ENCODE data around the gene MARVELD3.

The MARVELD3 gene

DNA sequence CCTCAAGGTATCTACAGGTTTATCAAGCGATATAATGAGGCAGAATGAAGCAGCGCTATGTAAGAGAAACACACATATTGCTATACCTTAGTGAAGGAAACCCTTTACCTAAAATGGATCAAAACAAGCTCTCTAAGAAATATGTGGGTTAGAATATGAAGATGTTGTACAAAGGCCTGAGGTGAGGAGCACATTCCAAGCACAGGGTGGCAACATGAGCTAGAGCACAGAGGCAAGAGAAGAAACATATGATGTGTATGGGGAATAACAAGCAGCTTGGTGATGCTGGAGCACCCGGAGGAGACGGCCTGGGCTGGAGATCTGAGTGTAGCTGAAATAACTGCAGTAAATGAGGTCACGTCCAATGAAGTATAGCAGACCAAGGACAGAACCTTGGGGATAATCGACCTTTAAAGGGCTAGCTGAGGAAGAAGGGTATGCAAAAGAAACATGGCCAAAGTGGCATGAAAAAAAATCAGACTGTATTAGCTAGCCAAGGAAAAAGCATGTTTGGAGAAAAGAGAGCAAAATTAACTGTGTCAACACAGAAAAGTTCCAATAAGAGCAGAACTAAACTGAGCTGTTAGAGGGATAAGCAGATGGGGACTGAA lies 44.0 kb downstream of the MARVELD3 start:
- DNase-seq (ENCODE audit: extremely low spot score): no peak
- CTCF ChIA-PET: no interaction called here
- TF ChIP-seq FOXK2 (IDR thresholded peaks at IDR 0.05) (no peak), ARNT (IDR thresholded peaks at IDR 0.05) (no peak), CTBP1 (IDR thresholded peaks at IDR 0.05; ENCODE audit: borderline replicate concordance) (no peak), L3MBTL2 (conservative IDR thresholded peaks at IDR 0.05) (no peak), HDGF (IDR thresholded peaks at IDR 0.05; ENCODE audit: borderline replicate concordance) (no peak)
- POLR2A ChIA-PET: no interaction called here

DNA sequence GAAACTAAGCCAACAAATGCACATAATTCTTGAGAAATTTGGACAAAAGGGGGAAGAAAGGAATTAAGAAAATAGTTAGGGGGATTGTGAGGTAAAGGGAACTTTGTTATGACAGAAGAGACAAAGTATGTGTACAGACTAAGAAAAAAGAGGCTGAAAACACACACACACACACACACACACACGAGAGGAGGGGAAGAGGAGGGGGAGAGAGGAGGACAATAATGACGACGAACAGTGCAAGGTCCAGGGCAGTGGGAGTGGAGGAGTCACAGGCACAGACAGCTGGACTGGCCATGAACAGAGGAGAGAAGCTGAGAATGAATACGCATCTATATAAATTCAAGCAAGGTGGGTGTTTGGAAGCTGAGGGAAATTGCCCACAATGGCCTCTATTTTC lies 44.6 kb downstream of the MARVELD3 start:
- CTCF ChIA-PET: no interaction called here
- DNase-seq (ENCODE audit: extremely low spot score): no peak

DNA sequence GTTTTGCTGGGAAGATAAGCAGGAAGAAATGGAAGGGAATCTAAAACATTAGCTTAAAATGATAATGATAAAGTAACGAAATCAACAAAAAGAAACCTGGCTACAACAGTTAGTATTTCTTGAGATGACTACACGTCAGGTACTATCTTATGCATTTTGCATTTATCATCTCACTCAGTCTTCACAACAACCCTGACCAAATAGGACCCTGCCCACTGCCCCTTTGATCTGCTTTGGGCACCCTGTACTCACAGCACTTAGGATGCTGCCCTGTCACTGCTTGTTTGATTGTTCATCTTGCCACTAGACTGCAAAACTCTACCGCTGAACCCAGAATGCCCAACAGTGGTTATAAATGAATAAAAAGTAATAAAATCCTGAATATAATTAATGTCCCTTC lies 45.2 kb downstream of the MARVELD3 start:
- POLR2A ChIA-PET: interaction anchor here (0.6 kb wide), 1 partner anchor 357 kb away, joined by 3 read pairs; no protein-coding TSS in a partner anchor
- CTCF ChIA-PET: no interaction called here
- no peak for DNase-seq (ENCODE audit: extremely low spot score)
- TF ChIP-seq CTBP1 (IDR thresholded peaks at IDR 0.05; ENCODE audit: borderline replicate concordance): no peak
- TF ChIP-seq SUZ12 (IDR thresholded peaks at IDR 0.05): no peak
- TF ChIP-seq LEF1 (IDR thresholded peaks at IDR 0.05; ENCODE audit: borderline replicate concordance): no peak
- TF ChIP-seq ELF4 (IDR thresholded peaks at IDR 0.05): no peak
- TF ChIP-seq BHLHE40 (IDR thresholded peaks at IDR 0.05; ENCODE audit: borderline replicate concordance): no peak
- no peak for TF ChIP-seq HDGF (IDR thresholded peaks at IDR 0.05; ENCODE audit: borderline replicate concordance)
- TF ChIP-seq FOXK2 (IDR thresholded peaks at IDR 0.05): no peak
- no peak for TF ChIP-seq TARDBP (IDR thresholded peaks at IDR 0.05)
- TF ChIP-seq SP1 (IDR thresholded peaks at IDR 0.05): no peak
- TF ChIP-seq ARNT (IDR thresholded peaks at IDR 0.05): no peak
- no peak for TF ChIP-seq FOXA1 (IDR thresholded peaks at IDR 0.05)
- TF ChIP-seq ZNF384 (IDR thresholded peaks at IDR 0.05): no peak
- no peak for TF ChIP-seq L3MBTL2 (conservative IDR thresholded peaks at IDR 0.05)
- TF ChIP-seq NFRKB (IDR thresholded peaks at IDR 0.05): no peak
- no peak for TF ChIP-seq FOXM1 (IDR thresholded peaks at IDR 0.05; ENCODE audit: borderline replicate concordance)
- no peak for TF ChIP-seq PKNOX1 (IDR thresholded peaks at IDR 0.05)

More for the DNA sequence above, 44.6 kb downstream of the MARVELD3 start:
- POLR2A ChIA-PET: interaction anchor here (0.6 kb wide), 1 partner anchor 358 kb away, joined by 3 read pairs; no protein-coding TSS in a partner anchor
- TF ChIP-seq SP1 (IDR thresholded peaks at IDR 0.05) (no peak), NFRKB (IDR thresholded peaks at IDR 0.05) (no peak), ZNF384 (IDR thresholded peaks at IDR 0.05) (no peak), ELF4 (IDR thresholded peaks at IDR 0.05) (no peak)

- TF ChIP-seq NFRKB (IDR thresholded peaks at IDR 0.05) (no peak), LEF1 (IDR thresholded peaks at IDR 0.05; ENCODE audit: borderline replicate concordance) (no peak), FOXK2 (IDR thresholded peaks at IDR 0.05) (no peak), ELF4 (IDR thresholded peaks at IDR 0.05) (no peak), BHLHE40 (IDR thresholded peaks at IDR 0.05; ENCODE audit: borderline replicate concordance) (no peak), TARDBP (IDR thresholded peaks at IDR 0.05) (no peak), L3MBTL2 (conservative IDR thresholded peaks at IDR 0.05) (no peak), ARNT (IDR thresholded peaks at IDR 0.05) (no peak), FOXA1 (IDR thresholded peaks at IDR 0.05) (no peak), SP1 (IDR thresholded peaks at IDR 0.05) (no peak), HDGF (IDR thresholded peaks at IDR 0.05; ENCODE audit: borderline replicate concordance) (no peak)
- POLR2A ChIA-PET: no interaction called here
- CTCF ChIA-PET: interaction anchor here (0.9 kb wide), 1 partner anchor 9 kb away, joined by 3 read pairs; no protein-coding TSS in a partner anchor
- no peak for DNase-seq (ENCODE audit: extremely low spot score)
These were observed 46.1 kb downstream of the MARVELD3 start for GRCh38 chr16:71672125-71672524.

GRCh38 chr16:71672803-71673581 lies 47.0 kb downstream of the MARVELD3 start:
- DNase-seq (ENCODE audit: extremely low spot score): no peak
- TF ChIP-seq HDGF (IDR thresholded peaks at IDR 0.05; ENCODE audit: borderline replicate concordance) (no peak), FOXM1 (IDR thresholded peaks at IDR 0.05; ENCODE audit: borderline replicate concordance) (no peak), L3MBTL2 (conservative IDR thresholded peaks at IDR 0.05) (no peak), TARDBP (IDR thresholded peaks at IDR 0.05) (no peak), LEF1 (IDR thresholded peaks at IDR 0.05; ENCODE audit: borderline replicate concordance) (no peak), ELF4 (IDR thresholded peaks at IDR 0.05) (no peak), BHLHE40 (IDR thresholded peaks at IDR 0.05; ENCODE audit: borderline replicate concordance) (no peak), CTBP1 (IDR thresholded peaks at IDR 0.05; ENCODE audit: borderline replicate concordance) (no peak), ARNT (IDR thresholded peaks at IDR 0.05) (no peak), SP1 (IDR thresholded peaks at IDR 0.05) (no peak), PKNOX1 (IDR thresholded peaks at IDR 0.05) (no peak), ZNF384 (IDR thresholded peaks at IDR 0.05) (no peak), NFRKB (IDR thresholded peaks at IDR 0.05) (no peak), FOXK2 (IDR thresholded peaks at IDR 0.05) (no peak), FOXA1 (IDR thresholded peaks at IDR 0.05) (no peak), SUZ12 (IDR thresholded peaks at IDR 0.05) (no peak)
- CTCF ChIA-PET: interaction anchor here (0.9 kb wide), 1 partner anchor 8 kb away, joined by 3 read pairs; no protein-coding TSS in a partner anchor
- POLR2A ChIA-PET: no interaction called here

- POLR2A ChIA-PET: no interaction called here
- no peak for DNase-seq (ENCODE audit: extremely low spot score)
- CTCF ChIA-PET: no interaction called here
- TF ChIP-seq FOXM1 (IDR thresholded peaks at IDR 0.05; ENCODE audit: borderline replicate concordance) (no peak), FOXA1 (IDR thresholded peaks at IDR 0.05) (no peak), FOXK2 (IDR thresholded peaks at IDR 0.05) (no peak), ZNF384 (IDR thresholded peaks at IDR 0.05) (no peak), ELF4 (IDR thresholded peaks at IDR 0.05) (no peak), LEF1 (IDR thresholded peaks at IDR 0.05; ENCODE audit: borderline replicate concordance) (no peak), SP1 (IDR thresholded peaks at IDR 0.05) (no peak), HDGF (IDR thresholded peaks at IDR 0.05; ENCODE audit: borderline replicate concordance) (no peak), SUZ12 (IDR thresholded peaks at IDR 0.05) (no peak), BHLHE40 (IDR thresholded peaks at IDR 0.05; ENCODE audit: borderline replicate concordance) (no peak), TARDBP (IDR thresholded peaks at IDR 0.05) (no peak), NFRKB (IDR thresholded peaks at IDR 0.05) (no peak), ARNT (IDR thresholded peaks at IDR 0.05) (no peak), PKNOX1 (IDR thresholded peaks at IDR 0.05) (no peak), CTBP1 (IDR thresholded peaks at IDR 0.05; ENCODE audit: borderline replicate concordance) (no peak)
These were observed 47.6 kb downstream of the MARVELD3 start for GRCh38 chr16:71673582-71673973.

Measured in HEK293T (cell line).